ENCODE data around the gene CCDC124. TPM values are rescaled to one million over a fixed set of nuclear protein-coding genes. Genes with fewer than 3 reads are reported as not detected.

The CCDC124 gene
- total RNA-seq, 2 experiments from 2014 or later: 26.9 to 28.1 TPM

GRCh38 chr19:17936379-17936778 is 3.6 kb downstream of the CCDC124 start:
- Histone ChIP-seq H3K27ac (ENCODE audit: low read depth in 1 of 2, low read length in 2 of 2) (no peak overlapping the region), H3K4me3 (ENCODE audit: low read length) (no peak overlapping the region), H3K27me3 (ENCODE audit: control insufficient read depth in 1 of 2, insufficient read depth in 2 of 2, low read length in 2 of 2) (no peaks in the 10 kb centered on the region), H3K9me3 (ENCODE audit: control insufficient read depth in 1 of 2, insufficient read depth in 1 of 2, low read length in 2 of 2) (no peaks in the 10 kb centered on the region), H3K4me1 (ENCODE audit: insufficient read depth, low read length) (peaks cover 22% of the 10 kb centered on the region), H3K36me3 (ENCODE audit: insufficient read depth, low read length) (peaks cover 16% of the 10 kb centered on the region)
- no peaks in the 10 kb centered on the region for H3K27me3 Mint-ChIP-seq
- peaks cover 19% of the 10 kb centered on the region for H3K4me1 Mint-ChIP-seq (ENCODE audit: low read depth)
- H3K4me3 Mint-ChIP-seq: no peak overlapping the region
- ChIA-PET CTCF (interaction anchor here (0.9 to 1.4 kb wide), 2 partner anchors 60 to 77 kb away, joined by 4 to 6 read pairs; partner anchors contain the start of gene RPL18A), POLR2A (no interaction called here)
- peak in 1 of 14 experiments; percentile 42 for DNase-seq
- H3K27ac Mint-ChIP-seq: no peak overlapping the region
- no peak for ATAC-seq (ENCODE audit: poor library complexity)
- intact Hi-C loops (cut with DNase I, micrococcal nuclease): loop anchor here in 1 of 2 experiments (5.0 kb wide), 2 partner anchors 231 to 316 kb away; no protein-coding TSS in a partner anchor
- peaks cover 17% of the 10 kb centered on the region for H3K36me3 Mint-ChIP-seq (ENCODE audit: low read depth)
- no peak for TF ChIP-seq CTCF (IDR thresholded peaks at IDR 0.05)
- no peaks in the 10 kb centered on the region for H3K9me3 Mint-ChIP-seq

GRCh38 chr19:17937371-17937900 is 4.6 kb downstream of the CCDC124 start:
- DNase-seq (peak in 1 of 14 experiments; percentile 17), ATAC-seq (ENCODE audit: poor library complexity) (no peak)
- H3K27me3 Mint-ChIP-seq: no peaks in the 10 kb centered on the region
- no peaks in the 10 kb centered on the region for H3K9me3 ChIP-seq (ENCODE audit: control insufficient read depth in 1 of 2, insufficient read depth in 1 of 2, low read length in 2 of 2)
- H3K4me1 ChIP-seq (ENCODE audit: insufficient read depth, low read length): peaks cover 14% of the 10 kb centered on the region
- H3K27me3 ChIP-seq (ENCODE audit: control insufficient read depth in 1 of 2, insufficient read depth in 2 of 2, low read length in 2 of 2): no peaks in the 10 kb centered on the region
- peaks cover 17% of the 10 kb centered on the region for H3K4me1 Mint-ChIP-seq (ENCODE audit: low read depth)
- peaks cover 18% of the 10 kb centered on the region for H3K36me3 ChIP-seq (ENCODE audit: insufficient read depth, low read length)
- H3K36me3 Mint-ChIP-seq (ENCODE audit: low read depth): peaks cover 17% of the 10 kb centered on the region
- CTCF ChIA-PET: interaction anchor here (0.7 to 4.3 kb wide), 17 partner anchors 10 to 451 kb away, joined by 3 to 89 read pairs (median 5); partner anchors contain the start of genes ARRDC2, RPL18A and SLC5A5
- no peak overlapping the region for H3K27ac ChIP-seq (ENCODE audit: low read depth in 1 of 2, low read length in 2 of 2)
- no peak overlapping the region for H3K27ac Mint-ChIP-seq
- H3K4me3 ChIP-seq (ENCODE audit: low read length): no peak overlapping the region
- peak overlapping the region; percentile 7 for H3K4me3 Mint-ChIP-seq
- no peak for TF ChIP-seq CTCF (IDR thresholded peaks at IDR 0.05)
- POLR2A ChIA-PET: interaction anchor here (1.6 kb wide), 2 partner anchors 59 to 78 kb away, joined by 8 to 25 read pairs; partner anchors contain the start of gene RPL18A
- H3K9me3 Mint-ChIP-seq: no peaks in the 10 kb centered on the region
- intact Hi-C loops (cut with DNase I, micrococcal nuclease): loop anchor here in 1 of 2 experiments (5.0 kb wide), 2 partner anchors 230 to 315 kb away; no protein-coding TSS in a partner anchor

GRCh38 chr19:17938092-17938845 is 5.5 kb downstream of the CCDC124 start:
- Mint-ChIP-seq H3K4me1 (ENCODE audit: low read depth) (peaks cover 10% of the 10 kb centered on the region), H3K4me3 (peak overlapping the region; percentile 60), H3K27me3 (no peaks in the 10 kb centered on the region), H3K36me3 (ENCODE audit: low read depth) (peaks cover 12% of the 10 kb centered on the region), H3K27ac (no peak overlapping the region), H3K9me3 (no peaks in the 10 kb centered on the region)
- TF ChIP-seq CTCF (IDR thresholded peaks at IDR 0.05): peak; percentile 89
- Histone ChIP-seq H3K27me3 (ENCODE audit: control insufficient read depth in 1 of 2, insufficient read depth in 2 of 2, low read length in 2 of 2) (no peaks in the 10 kb centered on the region), H3K9me3 (ENCODE audit: control insufficient read depth in 1 of 2, insufficient read depth in 1 of 2, low read length in 2 of 2) (no peaks in the 10 kb centered on the region), H3K4me3 (ENCODE audit: low read length) (no peak overlapping the region), H3K4me1 (ENCODE audit: insufficient read depth, low read length) (peaks cover 9% of the 10 kb centered on the region), H3K27ac (ENCODE audit: low read depth in 1 of 2, low read length in 2 of 2) (no peak overlapping the region), H3K36me3 (ENCODE audit: insufficient read depth, low read length) (peaks cover 18% of the 10 kb centered on the region)
- ChIA-PET POLR2A (interaction anchor here (0.6 to 1.6 kb wide), 7 partner anchors 11 to 152 kb away, joined by 3 to 25 read pairs (median 3); partner anchors contain the start of gene RPL18A), CTCF (interaction anchor here (0.9 to 4.3 kb wide), 20 partner anchors 9 to 628 kb away, joined by 3 to 89 read pairs (median 5); partner anchors contain the start of genes ARRDC2, RPL18A and SLC5A5)
- ATAC-seq (ENCODE audit: poor library complexity) (peak; percentile 97), DNase-seq (peak; percentile 73 to 92 (median 82))
- intact Hi-C loops (cut with DNase I, micrococcal nuclease): loop anchor here (1.0 to 5.0 kb wide), 7 partner anchors 59 to 314 kb away; no protein-coding TSS in a partner anchor

Measured in CD4-positive, alpha-beta T cell (primary cell).